PC-9 (cell line): ENCODE results near the gene STIMATE. TPM values are rescaled to one million over a fixed set of nuclear protein-coding genes. Genes with fewer than 3 reads are reported as not detected.

ENCODE experiments used
- BruUV-seq: library from RNA; stranded (reverse); fragments of 400-500 nt; replicated peaks from 2 replicates; lab custom pipeline; 2021; lab: Mats Ljungman, UMichigan
- CTCF ChIA-PET: fragments of 300-600 bp; sonication (Branson Sonifier 250); formaldehyde crosslinking; loops from one replicate; lab custom pipeline; 2022; ENCODE audit warnings: antibody characterized with exemption; lab: Charles Lee
- POLR2A ChIA-PET: fragments of 300-600 bp; sonication (Branson Sonifier 250); formaldehyde crosslinking; loops from one replicate; lab custom pipeline; 2022; ENCODE audit warnings: antibody characterized with exemption; ENCODE audit not compliant: unreplicated experiment; lab: Charles Lee
- DNase-seq, 2 experiments: peaks; one replicate each; pipeline versions ENCODE4 v3.0.0 to v3.0.0-alpha.2; 2015 to 2022; ENCODE audit warnings: mixed read lengths in 1 of 2
- H2AFZ ChIP-seq: fragments of 200-600 bp; sonication (generic); 2 replicates; pipeline ENCODE4 v1.8.1; 2017; ENCODE audit warnings: antibody characterized with exemption
- H3F3A ChIP-seq: fragments of 200-600 bp; sonication (generic); 2 replicates; pipeline ENCODE4 v1.8.1; 2017; ENCODE audit warnings: antibody characterized with exemption, mild to moderate bottlenecking, low read depth; ENCODE audit not compliant: insufficient read depth
- H3K27ac ChIP-seq: fragments of 200-600 bp; sonication (generic); 2 replicates; pipeline ENCODE4 v1.6.1; 2016; ENCODE audit warnings: mixed run types
- H3K27me3 ChIP-seq: fragments of 200-600 bp; sonication (generic); 2 replicates; pipeline ENCODE4 v1.6.1; 2016; ENCODE audit warnings: low read depth, mixed run types; ENCODE audit not compliant: insufficient read depth
- H3K36me3 ChIP-seq: fragments of 200-600 bp; sonication (generic); 2 replicates; pipeline ENCODE4 v1.6.1; 2016; ENCODE audit warnings: low read depth, mixed run types
- H3K4me1 ChIP-seq: fragments of 200-600 bp; sonication (generic); replicated peaks from 2 replicates; pipeline ENCODE4 v1.6.1; 2016; ENCODE audit warnings: mixed run types; ENCODE audit not compliant: insufficient read depth
- H3K4me2 ChIP-seq: fragments of 200-600 bp; sonication (generic); 2 replicates; pipeline ENCODE4 v1.6.1; 2017; ENCODE audit warnings: mixed run types
- H3K4me3 ChIP-seq: fragments of 200-600 bp; sonication (generic); 2 replicates; pipeline ENCODE4 v1.6.1; 2016; ENCODE audit warnings: mixed run types
- H3K79me2 ChIP-seq: fragments of 200-600 bp; sonication (generic); 2 replicates; pipeline ENCODE4 v1.6.1; 2017; ENCODE audit warnings: low read depth, mixed run types
- H3K9me2 ChIP-seq: fragments of 200-600 bp; sonication (generic); 2 replicates; pipeline ENCODE4 v1.8.1; 2017; ENCODE audit warnings: mild to moderate bottlenecking; ENCODE audit not compliant: insufficient read depth
- H3K9me3 ChIP-seq: fragments of 200-600 bp; sonication (generic); 2 replicates; pipeline ENCODE4 v1.8.1; 2016; ENCODE audit warnings: low read depth; ENCODE audit not compliant: insufficient read depth
- H4K20me1 ChIP-seq: fragments of 200-600 bp; sonication (generic); 2 replicates; pipeline ENCODE4 v1.8.1; 2017; ENCODE audit not compliant: insufficient read depth
- EZH2 ChIP-seq: fragments of 200-600 bp; sonication (generic); IDR thresholded peaks from 2 replicates; pipeline ENCODE4 v1.8.0; 2017; ENCODE audit warnings: antibody characterized with exemption, low read depth
- intact Hi-C: fragments of 100-400 bp; cut with micrococcal nuclease; formaldehyde crosslinking; loops from one replicate; pipeline ENCODE4 v1.10.0; 2022; ENCODE audit not compliant: unreplicated experiment
- total RNA-seq: library from RNA; stranded (reverse); gene quantifications from 2 replicates; pipeline ENCODE4 v1.2.3, GENCODE V29; 2021
- TF ChIP-seq, protein P1 (sequence below): fragments of 200-600 bp; sonication (generic); conservative IDR thresholded peaks from 2 replicates; pipeline ENCODE4 v1.6.1; 2017; ENCODE audit warnings: mixed run types, antibody characterized with exemption, mild to moderate bottlenecking, moderate library complexity

STIMATE gene
- total RNA-seq, 1 experiment from 2014 or later, result 16.8 TPM

DNA sequence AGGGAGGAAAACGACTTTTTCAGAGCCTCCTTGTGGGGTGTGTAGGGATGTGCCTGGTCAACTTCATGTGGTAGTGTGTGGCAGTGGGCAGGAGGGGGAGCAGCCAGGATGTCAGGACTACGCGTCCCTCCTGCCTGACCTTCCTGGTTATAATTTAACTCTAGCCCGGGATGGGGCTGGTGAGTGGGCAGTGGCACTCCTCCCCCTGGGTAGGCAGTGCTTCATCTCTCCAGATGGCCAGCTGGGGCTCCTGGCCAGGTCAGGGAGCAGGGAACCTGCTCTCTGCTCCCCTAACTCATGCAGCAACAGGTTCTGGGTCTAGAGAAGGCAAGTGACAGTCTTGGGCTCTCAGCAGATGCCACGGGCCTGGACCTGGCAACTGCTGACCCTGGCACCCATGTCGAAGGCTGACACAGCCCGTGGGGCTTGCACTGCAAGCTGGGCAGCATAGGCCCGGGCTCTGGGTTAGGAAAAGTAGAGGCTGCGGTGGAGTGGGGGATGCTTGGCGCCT lies 69.4 kb downstream of the STIMATE start:
- Histone ChIP-seq H3F3A (peaks cover 3% of the 10 kb centered on the region; the same call in 1 of the 2 replicates), H3K27me3 (no peaks in the 10 kb centered on the region), H4K20me1 (peaks cover 4% of the 10 kb centered on the region; the same call in 1 of the 2 replicates), H3K4me1 (peaks cover 11% of the 10 kb centered on the region), H3K36me3 (no peaks in the 10 kb centered on the region), H3K27ac (no peak overlapping the region), H3K79me2 (no peaks in the 10 kb centered on the region), H3K9me2 (no peaks in the 10 kb centered on the region), H2AFZ (no peak overlapping the region), H3K4me3 (no peak overlapping the region), H3K9me3 (no peaks in the 10 kb centered on the region), H3K4me2 (no peak overlapping the region)
- intact Hi-C loops, result no loop called here
- POLR2A ChIA-PET, result interaction anchor here (0.6 kb wide), 1 partner anchor 132 kb away, joined by 3 read pairs; no protein-coding TSS in a partner anchor
- DNase-seq, result no peak
- TF ChIP-seq, protein P1, sequence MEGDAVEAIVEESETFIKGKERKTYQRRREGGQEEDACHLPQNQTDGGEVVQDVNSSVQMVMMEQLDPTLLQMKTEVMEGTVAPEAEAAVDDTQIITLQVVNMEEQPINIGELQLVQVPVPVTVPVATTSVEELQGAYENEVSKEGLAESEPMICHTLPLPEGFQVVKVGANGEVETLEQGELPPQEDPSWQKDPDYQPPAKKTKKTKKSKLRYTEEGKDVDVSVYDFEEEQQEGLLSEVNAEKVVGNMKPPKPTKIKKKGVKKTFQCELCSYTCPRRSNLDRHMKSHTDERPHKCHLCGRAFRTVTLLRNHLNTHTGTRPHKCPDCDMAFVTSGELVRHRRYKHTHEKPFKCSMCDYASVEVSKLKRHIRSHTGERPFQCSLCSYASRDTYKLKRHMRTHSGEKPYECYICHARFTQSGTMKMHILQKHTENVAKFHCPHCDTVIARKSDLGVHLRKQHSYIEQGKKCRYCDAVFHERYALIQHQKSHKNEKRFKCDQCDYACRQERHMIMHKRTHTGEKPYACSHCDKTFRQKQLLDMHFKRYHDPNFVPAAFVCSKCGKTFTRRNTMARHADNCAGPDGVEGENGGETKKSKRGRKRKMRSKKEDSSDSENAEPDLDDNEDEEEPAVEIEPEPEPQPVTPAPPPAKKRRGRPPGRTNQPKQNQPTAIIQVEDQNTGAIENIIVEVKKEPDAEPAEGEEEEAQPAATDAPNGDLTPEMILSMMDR, result no peak
- no peak for TF ChIP-seq EZH2
- CTCF ChIA-PET, result no interaction called here
- BruUV-seq, result no TSS peak

DNA sequence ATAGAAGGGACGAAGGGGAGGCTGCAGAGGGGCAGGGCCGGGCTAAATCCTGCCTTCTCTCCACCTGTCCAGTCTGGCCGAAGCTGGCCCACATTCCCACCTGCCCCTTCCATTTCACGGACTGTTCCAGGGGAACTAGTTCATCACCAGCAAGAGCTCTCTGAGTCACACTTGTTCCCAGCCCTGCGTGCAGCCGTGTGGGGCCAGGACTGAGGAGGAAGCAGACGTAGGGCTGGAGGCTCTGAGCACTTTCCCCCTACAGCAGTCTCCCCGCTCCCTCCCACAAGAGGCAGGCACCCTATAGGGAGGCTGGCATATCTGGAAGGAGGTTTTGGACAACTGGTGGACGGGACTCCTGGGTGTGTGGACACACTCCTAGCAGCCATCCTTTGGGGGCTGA lies 69.9 kb downstream of the STIMATE start:
- H3K9me3 ChIP-seq, result no peaks in the 10 kb centered on the region
- H3K27me3 ChIP-seq, result no peaks in the 10 kb centered on the region
- H3K36me3 ChIP-seq, result no peaks in the 10 kb centered on the region
- peaks cover 11% of the 10 kb centered on the region for H3K4me1 ChIP-seq
- H3K27ac ChIP-seq, result no peak overlapping the region
- peaks cover 4% of the 10 kb centered on the region; the same call in 1 of the 2 replicates for H4K20me1 ChIP-seq
- peaks cover 3% of the 10 kb centered on the region; the same call in 1 of the 2 replicates for H3F3A ChIP-seq
- no peak overlapping the region for H3K4me3 ChIP-seq
- no peak overlapping the region for H3K4me2 ChIP-seq
- H3K9me2 ChIP-seq, result no peaks in the 10 kb centered on the region
- no peak for DNase-seq
- H3K79me2 ChIP-seq, result no peaks in the 10 kb centered on the region
- ChIA-PET POLR2A (no interaction called here), CTCF (no interaction called here)
- no TSS peak for BruUV-seq
- H2AFZ ChIP-seq, result no peak overlapping the region
- TF ChIP-seq EZH2, result no peak
- TF ChIP-seq, protein P1, result no peak
- intact Hi-C loops, result no loop called here

DNA sequence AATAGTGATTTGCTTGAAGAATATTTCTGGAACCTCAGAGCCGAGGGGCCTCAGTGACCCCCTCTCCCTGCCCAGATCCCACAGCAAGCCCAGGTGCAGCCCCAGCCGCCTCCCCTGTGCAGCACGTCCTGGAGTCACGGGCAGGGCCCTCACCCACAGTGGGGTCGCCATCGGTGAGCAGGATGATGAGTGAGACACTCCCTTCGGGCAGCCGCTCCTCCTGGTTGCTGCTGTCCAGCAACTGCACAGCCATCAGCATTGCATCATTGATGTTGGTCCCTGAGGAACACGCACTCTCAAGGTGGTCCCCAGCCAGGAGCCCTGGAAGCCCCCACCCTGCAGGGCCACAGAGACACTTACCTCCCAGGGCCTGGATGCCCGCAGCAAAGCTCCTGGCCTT lies 73.3 kb downstream of the STIMATE start:
- Histone ChIP-seq H3F3A (no peaks in the 10 kb centered on the region), H3K27ac (no peak overlapping the region), H3K79me2 (no peaks in the 10 kb centered on the region), H3K4me3 (no peak overlapping the region), H3K4me1 (no peaks in the 10 kb centered on the region), H3K27me3 (no peaks in the 10 kb centered on the region), H3K9me2 (no peaks in the 10 kb centered on the region), H4K20me1 (no peaks in the 10 kb centered on the region), H3K36me3 (no peaks in the 10 kb centered on the region), H2AFZ (no peak overlapping the region), H3K9me3 (no peaks in the 10 kb centered on the region), H3K4me2 (no peak overlapping the region)
- POLR2A ChIA-PET, result no interaction called here
- intact Hi-C loops, result no loop called here
- no peak for TF ChIP-seq EZH2
- TF ChIP-seq, protein P1, result no peak
- BruUV-seq, result no TSS peak
- CTCF ChIA-PET, result no interaction called here
- no peak for DNase-seq
